GM23338 (cell line): ENCODE results near the gene ASB2. TPM values are rescaled to one million over a fixed set of nuclear protein-coding genes. Genes with fewer than 3 reads are reported as not detected.

Source experiments
- ATAC-seq: fragments of 200-7000 bp; cut with Tn5 transposase; 3 replicates; pipeline ENCODE4 v1.9.1; 2020
- DNase-seq: peaks from one replicate; pipeline ENCODE4 v3.0.0-alpha.2; 2015; ENCODE audit warnings: low spot score
- H2AFZ ChIP-seq: fragments of 200-600 bp; sonication (generic); 2 replicates; pipeline ENCODE4 v1.8.0; 2016; ENCODE audit warnings: antibody characterized with exemption, mild to moderate bottlenecking, moderate library complexity
- H3F3A ChIP-seq: fragments of 200-600 bp; sonication (generic); replicated peaks from 2 replicates; pipeline ENCODE4 v1.8.0; 2017; ENCODE audit warnings: antibody characterized with exemption, mixed run types, low read depth
- H3K27ac ChIP-seq: fragments of 200-600 bp; sonication (generic); 2 replicates; pipeline ENCODE4 v1.6.1; 2016; ENCODE audit warnings: low read depth
- H3K27me3 ChIP-seq: fragments of 200-600 bp; sonication (generic); 2 replicates; pipeline ENCODE4 v1.8.0; 2016; ENCODE audit warnings: mild to moderate bottlenecking, mixed run types, moderate library complexity; ENCODE audit not compliant: insufficient read depth
- H3K36me3 ChIP-seq: fragments of 200-600 bp; sonication (generic); 2 replicates; pipeline ENCODE4 v1.8.0; 2016; ENCODE audit warnings: mild to moderate bottlenecking; ENCODE audit not compliant: insufficient read depth
- H3K4me1 ChIP-seq: fragments of 200-600 bp; sonication (generic); 2 replicates; pipeline ENCODE4 v1.8.0; 2016; ENCODE audit warnings: mild to moderate bottlenecking, moderate library complexity; ENCODE audit not compliant: insufficient read depth
- H3K4me2 ChIP-seq: fragments of 200-600 bp; sonication (generic); 2 replicates; pipeline ENCODE4 v1.7.1; 2017; ENCODE audit warnings: mixed run types
- H3K4me3 ChIP-seq: fragments of 200-600 bp; sonication (generic); 2 replicates; pipeline ENCODE4 v1.6.1; 2016; ENCODE audit warnings: mixed run types
- H3K79me2 ChIP-seq: fragments of 200-600 bp; sonication (generic); replicated peaks from 2 replicates; pipeline ENCODE4 v1.8.0; 2017; ENCODE audit warnings: mild to moderate bottlenecking; ENCODE audit not compliant: insufficient read depth
- H3K9me2 ChIP-seq: fragments of 200-600 bp; sonication (generic); 2 replicates; pipeline ENCODE4 v1.8.0; 2017; ENCODE audit not compliant: insufficient read depth
- H4K20me1 ChIP-seq: fragments of 200-600 bp; sonication (generic); replicated peaks from 2 replicates; pipeline ENCODE4 v1.8.0; 2017; ENCODE audit warnings: mild to moderate bottlenecking; ENCODE audit not compliant: insufficient read depth
- H3K27ac Mint-ChIP-seq: 2 replicates; pipeline ENCODE4 v1.8.0; 2020; ENCODE audit warnings: inconsistent platforms, mild to moderate bottlenecking, moderate library complexity, mixed read lengths
- H3K27me3 Mint-ChIP-seq: 3 replicates; pipeline ENCODE4 v1.8.0; 2022; ENCODE audit warnings: low read depth, mild to moderate bottlenecking, moderate library complexity, mixed read lengths, inconsistent platforms; ENCODE audit not compliant: insufficient read depth, poor library complexity
- H3K36me3 Mint-ChIP-seq: 3 replicates; pipeline ENCODE4 v1.8.0; 2021; ENCODE audit warnings: low read depth, mild to moderate bottlenecking, inconsistent platforms, moderate library complexity, mixed read lengths
- H3K4me1 Mint-ChIP-seq: 3 replicates; pipeline ENCODE4 v1.8.0; 2020; ENCODE audit warnings: mild to moderate bottlenecking, inconsistent platforms, mixed read lengths
- H3K4me3 Mint-ChIP-seq: 3 replicates; pipeline ENCODE4 v1.8.0; 2021; ENCODE audit warnings: moderate library complexity, mild to moderate bottlenecking, inconsistent platforms, mixed read lengths
- H3K9me3 Mint-ChIP-seq: 3 replicates; pipeline ENCODE4 v1.8.0; 2020; ENCODE audit warnings: moderate library complexity, mild to moderate bottlenecking, inconsistent platforms, mixed read lengths
- CTCF ChIP-seq, 2 experiments: fragments of 200-600 bp in 1 of 2; sonication (generic) in 1 of 2; conservative IDR thresholded peaks; 2 replicates each; pipeline versions ENCODE4 v1.5.1 to v1.6.1; 2016 to 2017; ENCODE audit warnings: antibody characterized with exemption in 2 of 2, low read depth in 2 of 2, mild to moderate bottlenecking in 2 of 2, moderate library complexity in 1 of 2
- ETS1 ChIP-seq: IDR thresholded peaks from 2 replicates; pipeline ENCODE4 v1.6.1; 2016; ENCODE audit warnings: antibody characterized with exemption
- EZH2 ChIP-seq: fragments of 200-600 bp; sonication (generic); IDR thresholded peaks from one replicate; pipeline ENCODE4 v1.8.0; 2017; ENCODE audit warnings: antibody characterized with exemption, mild to moderate bottlenecking, low read depth; ENCODE audit not compliant: unreplicated experiment
- JUNB ChIP-seq: IDR thresholded peaks from one replicate; pipeline ENCODE4 v1.6.1; 2016; ENCODE audit warnings: antibody characterized with exemption; ENCODE audit not compliant: unreplicated experiment
- STAT1 ChIP-seq: IDR thresholded peaks from one replicate; pipeline ENCODE4 v1.6.1; 2016; ENCODE audit warnings: antibody characterized with exemption; ENCODE audit not compliant: unreplicated experiment
- ZNF114 ChIP-seq: fragments of 250-450 bp; sonication (Bioruptor Pico); IDR thresholded peaks from 2 replicates; pipeline ENCODE4 v1.5.0; 2020; ENCODE audit warnings: mild to moderate bottlenecking, moderate library complexity
- polyA plus RNA-seq: library from polyadenylated mRNA; unstranded; fragments of >200 nt; fragmentation: Nextera tagmentation; extraction: Ambion mirVana; gene quantifications from 2 replicates; pipeline ENCODE4 v1.2.1, GENCODE V29; 2016
- total RNA-seq: library from RNA; depleted of rRNA; stranded (reverse); fragments of >200 nt; shearing (Covaris generic); gene quantifications from 2 replicates; pipeline ENCODE4 v1.2.3, GENCODE V29; 2014
- TF ChIP-seq, protein P1 (sequence below): fragments of 250-450 bp; sonication (Bioruptor Pico); IDR thresholded peaks from 2 replicates; pipeline ENCODE4 v1.5.0; 2020; ENCODE audit warnings: mild to moderate bottlenecking, moderate library complexity

The ASB2 gene
- total and polyA plus RNA-seq, 2 experiments from 2014 or later, result 1.2 to 1.7 TPM

- peak overlapping the region; percentile 98 for H2AFZ ChIP-seq
- peaks cover 3% of the 10 kb centered on the region for H3K27me3 Mint-ChIP-seq
- no peak overlapping the region for H3K27ac Mint-ChIP-seq
These were observed 69.7 kb downstream of the ASB2 start for GRCh38 chr14:93906341-93907329.

DNA sequence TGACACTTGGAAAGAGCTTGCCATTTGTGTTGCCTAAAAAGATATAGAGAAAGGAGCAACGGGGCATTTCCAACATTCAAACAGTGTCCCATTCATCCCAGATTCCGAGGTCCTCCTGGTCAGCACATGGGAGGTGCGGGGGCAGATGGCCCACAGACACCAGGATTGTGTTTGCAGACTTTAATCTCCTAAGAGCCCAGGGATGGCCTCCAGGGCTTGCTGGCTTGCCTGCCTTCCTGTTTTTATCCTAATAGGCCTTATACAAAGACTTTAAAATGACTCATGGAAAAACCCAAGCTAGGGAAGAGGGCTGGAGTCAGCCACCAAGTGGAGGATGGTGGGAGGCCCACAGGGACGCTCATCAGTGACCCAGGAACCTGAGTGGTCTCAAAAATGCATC, 70.7 kb downstream of the ASB2 start:
- Histone ChIP-seq H3K36me3 (no peaks in the 10 kb centered on the region), H3K9me2 (no peaks in the 10 kb centered on the region; the same call in 1 of the 2 replicates), H3K27me3 (no peaks in the 10 kb centered on the region), H3F3A (no peaks in the 10 kb centered on the region), H3K4me1 (no peaks in the 10 kb centered on the region; the same call in 1 of the 2 replicates), H3K4me2 (no peak overlapping the region), H3K27ac (no peak overlapping the region), H4K20me1 (no peaks in the 10 kb centered on the region), H3K79me2 (no peaks in the 10 kb centered on the region), H2AFZ (peak overlapping the region; percentile 32; the same call in 1 of the 2 replicates), H3K4me3 (no peak overlapping the region)
- Mint-ChIP-seq H3K36me3 (no peaks in the 10 kb centered on the region), H3K9me3 (no peaks in the 10 kb centered on the region; the same call in 1 of the 3 replicates), H3K4me3 (no peak overlapping the region), H3K27me3 (peaks cover 3% of the 10 kb centered on the region), H3K27ac (no peak overlapping the region), H3K4me1 (peaks cover 16% of the 10 kb centered on the region; the same call in 2 of the 3 replicates)
- ATAC-seq (no peak), DNase-seq (no peak)
- TF ChIP-seq, protein P1, sequence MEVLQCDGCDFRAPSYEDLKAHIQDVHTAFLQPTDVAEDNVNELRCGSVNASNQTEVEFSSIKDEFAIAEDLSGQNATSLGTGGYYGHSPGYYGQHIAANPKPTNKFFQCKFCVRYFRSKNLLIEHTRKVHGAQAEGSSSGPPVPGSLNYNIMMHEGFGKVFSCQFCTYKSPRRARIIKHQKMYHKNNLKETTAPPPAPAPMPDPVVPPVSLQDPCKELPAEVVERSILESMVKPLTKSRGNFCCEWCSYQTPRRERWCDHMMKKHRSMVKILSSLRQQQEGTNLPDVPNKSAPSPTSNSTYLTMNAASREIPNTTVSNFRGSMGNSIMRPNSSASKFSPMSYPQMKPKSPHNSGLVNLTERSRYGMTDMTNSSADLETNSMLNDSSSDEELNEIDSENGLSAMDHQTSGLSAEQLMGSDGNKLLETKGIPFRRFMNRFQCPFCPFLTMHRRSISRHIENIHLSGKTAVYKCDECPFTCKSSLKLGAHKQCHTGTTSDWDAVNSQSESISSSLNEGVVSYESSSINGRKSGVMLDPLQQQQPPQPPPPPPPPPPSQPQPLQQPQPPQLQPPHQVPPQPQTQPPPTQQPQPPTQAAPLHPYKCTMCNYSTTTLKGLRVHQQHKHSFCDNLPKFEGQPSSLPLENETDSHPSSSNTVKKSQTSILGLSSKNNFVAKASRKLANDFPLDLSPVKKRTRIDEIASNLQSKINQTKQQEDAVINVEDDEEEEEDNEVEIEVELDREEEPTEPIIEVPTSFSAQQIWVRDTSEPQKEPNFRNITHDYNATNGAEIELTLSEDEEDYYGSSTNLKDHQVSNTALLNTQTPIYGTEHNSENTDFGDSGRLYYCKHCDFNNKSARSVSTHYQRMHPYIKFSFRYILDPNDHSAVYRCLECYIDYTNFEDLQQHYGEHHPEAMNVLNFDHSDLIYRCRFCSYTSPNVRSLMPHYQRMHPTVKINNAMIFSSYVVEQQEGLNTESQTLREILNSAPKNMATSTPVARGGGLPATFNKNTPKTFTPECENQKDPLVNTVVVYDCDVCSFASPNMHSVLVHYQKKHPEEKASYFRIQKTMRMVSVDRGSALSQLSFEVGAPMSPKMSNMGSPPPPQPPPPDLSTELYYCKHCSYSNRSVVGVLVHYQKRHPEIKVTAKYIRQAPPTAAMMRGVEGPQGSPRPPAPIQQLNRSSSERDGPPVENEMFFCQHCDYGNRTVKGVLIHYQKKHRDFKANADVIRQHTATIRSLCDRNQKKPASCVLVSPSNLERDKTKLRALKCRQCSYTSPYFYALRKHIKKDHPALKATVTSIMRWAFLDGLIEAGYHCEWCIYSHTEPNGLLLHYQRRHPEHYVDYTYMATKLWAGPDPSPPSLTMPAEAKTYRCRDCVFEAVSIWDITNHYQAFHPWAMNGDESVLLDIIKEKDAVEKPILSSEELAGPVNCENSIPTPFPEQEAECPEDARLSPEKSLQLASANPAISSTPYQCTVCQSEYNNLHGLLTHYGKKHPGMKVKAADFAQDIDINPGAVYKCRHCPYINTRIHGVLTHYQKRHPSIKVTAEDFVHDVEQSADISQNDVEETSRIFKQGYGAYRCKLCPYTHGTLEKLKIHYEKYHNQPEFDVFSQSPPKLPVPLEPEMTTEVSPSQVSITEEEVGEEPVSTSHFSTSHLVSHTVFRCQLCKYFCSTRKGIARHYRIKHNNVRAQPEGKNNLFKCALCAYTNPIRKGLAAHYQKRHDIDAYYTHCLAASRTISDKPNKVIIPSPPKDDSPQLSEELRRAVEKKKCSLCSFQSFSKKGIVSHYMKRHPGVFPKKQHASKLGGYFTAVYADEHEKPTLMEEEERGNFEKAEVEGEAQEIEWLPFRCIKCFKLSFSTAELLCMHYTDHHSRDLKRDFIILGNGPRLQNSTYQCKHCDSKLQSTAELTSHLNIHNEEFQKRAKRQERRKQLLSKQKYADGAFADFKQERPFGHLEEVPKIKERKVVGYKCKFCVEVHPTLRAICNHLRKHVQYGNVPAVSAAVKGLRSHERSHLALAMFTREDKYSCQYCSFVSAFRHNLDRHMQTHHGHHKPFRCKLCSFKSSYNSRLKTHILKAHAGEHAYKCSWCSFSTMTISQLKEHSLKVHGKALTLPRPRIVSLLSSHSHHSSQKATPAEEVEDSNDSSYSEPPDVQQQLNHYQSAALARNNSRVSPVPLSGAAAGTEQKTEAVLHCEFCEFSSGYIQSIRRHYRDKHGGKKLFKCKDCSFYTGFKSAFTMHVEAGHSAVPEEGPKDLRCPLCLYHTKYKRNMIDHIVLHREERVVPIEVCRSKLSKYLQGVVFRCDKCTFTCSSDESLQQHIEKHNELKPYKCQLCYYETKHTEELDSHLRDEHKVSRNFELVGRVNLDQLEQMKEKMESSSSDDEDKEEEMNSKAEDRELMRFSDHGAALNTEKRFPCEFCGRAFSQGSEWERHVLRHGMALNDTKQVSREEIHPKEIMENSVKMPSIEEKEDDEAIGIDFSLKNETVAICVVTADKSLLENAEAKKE (CRISPR knock-in tag), result no peak

More at GRCh38 chr14:93906341-93907329, 69.7 kb downstream of the ASB2 start:
- no peak overlapping the region for H3K27ac ChIP-seq
- DNase-seq (peak; percentile 91), ATAC-seq (peak; percentile 87)
- H3K79me2 ChIP-seq, result no peaks in the 10 kb centered on the region
- H3K9me2 ChIP-seq, result no peaks in the 10 kb centered on the region; the same call in 1 of the 2 replicates
- Mint-ChIP-seq H3K36me3 (no peaks in the 10 kb centered on the region), H3K4me1 (peaks cover 16% of the 10 kb centered on the region; the same call in 2 of the 3 replicates), H3K9me3 (no peaks in the 10 kb centered on the region; the same call in 2 of the 3 replicates), H3K4me3 (no peak overlapping the region)
- H3K27me3 ChIP-seq, result no peaks in the 10 kb centered on the region
- 0 out of 2 replicates have a peak overlapping the region, but pooled peaks have one; percentile 48 for H3K4me2 ChIP-seq
- no peak overlapping the region for H3K4me3 ChIP-seq
- no peaks in the 10 kb centered on the region; the same call in 1 of the 2 replicates for H3K4me1 ChIP-seq
- H3F3A ChIP-seq, result no peaks in the 10 kb centered on the region
- H4K20me1 ChIP-seq, result no peaks in the 10 kb centered on the region
- TF ChIP-seq EZH2 (no peak), ETS1 (peak; percentile 92), CTCF (conservative IDR thresholded peaks at IDR 0.05; ENCODE audit: low read depth in 2 of 2) (peak; percentile 83 to 91), ZNF114 (CRISPR knock-in tag) (no peak), JUNB (no peak), STAT1 (no peak)
- H3K36me3 ChIP-seq, result no peaks in the 10 kb centered on the region
